HG03175 (cell line): ENCODE data around the gene RSRC1.
A peak's percentile ranks its signal among the peaks of the same experiment; 100 is the strongest.
"Not testable (repeated sequence)": the region's sequence is repeated elsewhere in the genome, so short reads cannot be mapped to it uniquely, and the experiment has no call there.

Source experiments
- ATAC-seq: cut with Tn5 transposase; IDR thresholded peaks from one replicate; pipeline ENCODE4 v1.9.1; 2021; ENCODE audit warnings: mild to moderate bottlenecking, moderate library complexity; ENCODE audit not compliant: unreplicated experiment

RSRC1 gene, protein sequence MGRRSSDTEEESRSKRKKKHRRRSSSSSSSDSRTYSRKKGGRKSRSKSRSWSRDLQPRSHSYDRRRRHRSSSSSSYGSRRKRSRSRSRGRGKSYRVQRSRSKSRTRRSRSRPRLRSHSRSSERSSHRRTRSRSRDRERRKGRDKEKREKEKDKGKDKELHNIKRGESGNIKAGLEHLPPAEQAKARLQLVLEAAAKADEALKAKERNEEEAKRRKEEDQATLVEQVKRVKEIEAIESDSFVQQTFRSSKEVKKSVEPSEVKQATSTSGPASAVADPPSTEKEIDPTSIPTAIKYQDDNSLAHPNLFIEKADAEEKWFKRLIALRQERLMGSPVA

DNA sequence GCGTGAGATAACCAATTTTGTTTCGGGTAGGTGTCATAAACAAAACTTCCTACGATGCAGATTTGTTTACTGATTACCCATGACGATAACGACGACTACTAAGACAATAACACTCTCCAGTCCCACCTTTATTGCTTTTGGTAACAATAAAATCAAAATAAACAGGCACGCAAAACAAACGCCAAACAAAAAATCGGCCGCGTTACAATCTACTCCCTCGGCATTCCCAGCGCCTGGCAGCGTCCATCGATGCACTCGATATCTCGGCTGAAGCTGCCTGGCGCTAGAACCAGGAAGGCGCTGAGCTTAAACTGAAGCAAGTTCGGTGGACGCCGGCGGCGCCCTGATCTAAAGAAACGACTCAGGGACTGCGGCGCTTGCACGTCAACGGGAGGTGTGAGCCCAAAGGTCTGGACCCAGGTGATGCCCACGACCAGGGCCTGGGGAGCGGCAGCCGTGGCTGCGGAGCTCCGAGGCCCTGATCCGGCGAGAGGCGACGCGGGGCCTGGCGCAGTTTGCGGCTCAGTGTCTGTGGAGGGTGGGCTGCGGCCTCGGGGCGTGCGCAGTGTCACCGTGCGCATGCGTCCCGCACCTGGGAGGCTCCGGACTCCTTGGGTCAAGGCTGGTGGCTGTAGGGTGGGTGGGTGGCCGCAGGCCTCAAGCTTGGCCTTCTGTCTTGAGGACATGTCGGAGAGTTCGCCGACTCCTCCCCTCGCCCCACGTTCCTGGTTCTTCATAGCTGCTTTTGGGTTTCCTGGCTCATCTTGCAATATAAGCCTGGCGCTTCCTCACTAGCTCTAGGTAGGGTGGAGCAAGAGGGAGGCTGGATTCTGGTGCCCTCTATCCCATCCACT is at the start of gene RSRC1:
Gene RSRC1 (plus strand): TSS at position 286 of the 854 bp plus-strand sequence. CDS start 12,016 bp downstream, outside the sequence.
- peak; percentile 80 for ATAC-seq

DNA sequence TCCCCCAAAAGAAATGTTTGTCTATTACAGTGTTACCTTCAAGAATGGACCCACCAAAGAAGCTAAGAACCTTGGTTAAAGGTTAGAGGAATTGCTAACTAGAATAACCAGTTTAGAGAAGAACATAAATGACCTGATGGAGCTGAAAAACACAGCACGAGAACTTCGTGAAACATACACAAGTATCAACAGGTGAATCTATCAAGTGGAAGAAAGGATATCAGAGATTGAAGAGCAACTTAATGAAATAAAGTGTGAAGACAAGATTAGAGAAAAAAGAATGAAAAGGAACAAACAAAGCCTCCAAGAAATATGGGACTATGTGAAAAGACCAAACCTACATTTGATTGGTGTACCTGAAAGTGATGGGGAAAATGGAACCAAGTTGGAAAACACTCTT is 44.3 kb upstream of the RSRC1 start:
- ATAC-seq, result not testable (repeated sequence)

DNA sequence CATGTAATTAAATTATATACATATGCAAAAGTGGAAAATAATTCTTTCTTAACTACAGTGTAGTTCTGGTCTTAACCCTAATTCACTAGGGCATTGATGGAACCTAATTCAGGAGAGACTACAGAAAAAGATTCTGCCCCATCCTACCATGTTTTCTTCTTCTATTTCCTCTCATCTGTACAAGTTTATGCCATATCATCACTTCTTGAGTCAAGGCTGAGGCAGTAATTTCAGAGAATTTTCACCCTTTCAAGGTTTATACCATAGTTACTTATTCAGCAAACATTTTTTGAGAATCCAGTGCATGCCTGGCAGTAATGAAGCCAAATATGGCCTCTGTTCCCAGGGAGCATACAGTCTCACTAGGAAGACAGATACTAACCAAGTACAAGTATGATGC is 37.1 kb upstream of the RSRC1 start:
- ATAC-seq, result no peak

DNA sequence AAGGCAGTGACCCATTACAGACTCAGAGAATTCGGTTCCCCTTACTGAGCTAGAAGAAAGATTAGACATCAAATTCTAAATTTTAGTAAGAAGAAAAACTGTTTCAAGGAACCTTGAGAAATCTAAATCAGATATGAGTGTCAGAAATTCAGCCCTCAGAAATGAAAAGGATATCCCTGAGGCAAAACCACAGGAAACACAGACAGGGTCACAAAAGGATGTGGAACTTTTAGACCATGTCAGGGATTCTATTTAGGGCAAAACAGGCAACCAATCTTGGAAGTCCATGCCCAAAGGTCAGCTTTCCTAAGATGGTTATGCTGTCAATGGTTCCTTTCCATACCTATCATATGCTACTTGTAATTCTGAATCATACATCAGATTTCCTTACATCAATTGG is 35.3 kb upstream of the RSRC1 start:
- ATAC-seq, result no peak

DNA sequence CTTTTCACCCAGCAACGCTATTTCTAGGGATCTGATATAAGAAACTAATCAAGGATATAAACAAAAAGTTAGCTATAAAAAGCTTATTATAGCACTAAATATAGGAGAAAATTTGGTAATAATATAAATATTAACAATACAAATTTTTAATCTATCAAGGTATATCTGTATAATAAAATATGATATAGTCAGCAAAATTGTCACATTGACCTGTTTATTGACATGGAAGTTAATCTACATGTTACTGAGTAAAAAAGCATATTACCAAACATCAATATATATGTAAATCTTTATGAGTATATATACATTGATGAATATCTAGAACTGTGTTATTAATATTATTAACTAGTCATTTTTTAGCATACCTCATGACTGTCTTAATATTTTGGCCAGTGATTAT is 30.3 kb upstream of the RSRC1 start:
- no peak for ATAC-seq

DNA sequence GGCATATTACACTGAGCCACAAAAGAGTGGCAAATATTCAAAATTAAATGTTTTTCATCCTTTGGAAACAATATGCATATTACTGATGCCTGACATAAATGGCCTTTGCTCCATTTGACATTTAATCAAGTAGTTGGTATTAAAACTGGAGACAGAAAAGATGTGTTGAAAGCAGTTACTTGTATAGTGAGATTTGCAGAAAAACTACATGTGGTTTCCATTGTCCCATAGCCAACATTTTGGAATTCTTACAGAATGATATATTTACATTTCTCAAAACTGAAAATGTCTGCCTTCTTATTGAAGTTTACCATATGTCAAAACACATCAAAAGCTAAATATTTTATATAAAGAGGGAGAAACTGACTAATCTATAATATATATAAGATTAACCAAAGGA is 25.2 kb upstream of the RSRC1 start:
- ATAC-seq, result no peak

DNA sequence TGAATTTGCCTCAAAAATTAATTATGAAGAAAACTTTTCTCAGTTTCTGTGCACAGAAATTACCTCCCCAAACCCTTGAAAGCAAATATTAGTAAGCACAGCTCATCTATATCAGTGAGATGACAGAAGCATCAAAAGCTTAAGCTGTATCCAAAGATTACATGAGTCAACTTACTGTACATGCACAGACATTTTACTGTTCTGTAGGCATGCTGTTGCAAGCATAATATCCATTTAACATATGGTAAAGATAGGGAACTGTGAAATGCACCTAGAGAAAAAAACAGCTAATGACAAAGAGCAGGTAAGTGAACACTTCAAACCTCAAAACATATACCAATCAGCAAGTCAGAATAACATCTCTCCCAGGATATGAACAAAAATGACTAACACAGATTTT is 24.5 kb upstream of the RSRC1 start:
- ATAC-seq, result no peak

DNA sequence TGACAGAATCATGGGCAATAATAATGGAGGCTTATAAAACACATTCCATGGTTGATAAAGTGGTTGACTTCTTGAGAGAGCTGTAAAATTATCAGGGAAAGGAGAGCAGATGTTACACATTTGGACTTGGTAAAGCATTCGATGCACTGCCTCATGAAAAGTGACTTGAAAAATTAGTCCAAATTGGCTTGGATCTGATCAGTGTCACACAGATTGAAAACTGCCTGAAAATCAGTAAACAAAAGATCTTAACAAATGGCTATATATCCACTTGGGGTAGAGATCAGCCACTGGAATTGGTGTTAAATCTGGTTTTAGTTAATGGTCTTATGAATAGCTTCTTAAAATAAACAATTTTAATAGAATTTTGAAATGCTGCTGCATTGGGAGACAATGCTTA is 24.0 kb upstream of the RSRC1 start:
- no peak for ATAC-seq

DNA sequence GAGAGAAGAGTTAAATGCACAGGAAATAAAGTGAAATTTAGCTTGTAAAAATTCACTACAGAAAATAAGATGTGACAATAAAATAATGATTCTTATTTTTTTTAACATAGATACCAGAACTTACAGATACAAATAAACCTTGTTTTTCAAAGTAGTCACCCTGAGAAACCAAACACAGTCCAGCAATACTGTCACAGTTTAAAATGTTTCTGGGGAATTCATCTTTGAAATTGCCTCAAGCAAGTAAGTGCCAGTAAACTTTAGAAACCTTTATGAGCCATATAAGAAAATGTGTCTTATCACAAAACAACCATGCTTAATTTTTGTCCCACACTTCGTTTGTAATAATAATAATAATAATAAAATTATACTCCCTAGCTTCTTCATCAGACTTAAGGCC is 23.5 kb upstream of the RSRC1 start:
- ATAC-seq, result no peak

DNA sequence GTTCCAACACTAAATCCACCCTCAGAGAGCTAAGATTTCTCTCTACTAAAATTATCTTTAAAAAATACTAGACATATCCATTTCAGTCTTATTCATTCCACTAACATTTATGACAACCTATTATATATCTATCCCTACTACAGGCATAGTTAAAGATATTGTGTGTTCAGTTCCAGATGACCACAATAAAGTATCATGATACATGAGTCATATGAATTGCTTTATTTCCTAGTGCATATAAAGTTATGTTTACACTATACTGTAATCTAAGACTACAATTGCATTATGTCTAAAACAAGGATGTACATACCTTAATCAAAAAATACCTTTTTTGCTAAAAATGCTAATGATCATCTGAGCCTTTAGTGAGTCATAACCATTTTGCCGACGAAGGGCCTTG is 23.1 kb upstream of the RSRC1 start:
- ATAC-seq, result no peak

DNA sequence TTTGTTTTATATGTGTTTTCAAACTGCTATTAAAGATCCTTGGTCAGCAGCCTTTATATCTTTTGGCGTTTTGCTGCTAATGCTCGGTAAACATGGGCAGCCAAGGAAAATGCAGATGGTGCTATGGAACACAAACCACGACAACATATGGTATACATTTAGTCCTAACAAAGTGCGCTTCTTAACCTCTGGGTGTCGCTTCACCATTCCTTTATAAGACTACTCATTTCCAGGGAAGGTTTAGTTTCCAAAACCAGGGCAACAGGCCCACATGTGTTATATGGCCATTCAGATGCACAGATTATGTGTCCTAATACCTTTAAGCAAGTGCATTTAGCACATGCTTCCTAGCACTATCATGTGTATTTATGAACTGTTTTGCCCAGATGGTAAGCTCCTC is 18.4 kb upstream of the RSRC1 start:
- no peak for ATAC-seq

DNA sequence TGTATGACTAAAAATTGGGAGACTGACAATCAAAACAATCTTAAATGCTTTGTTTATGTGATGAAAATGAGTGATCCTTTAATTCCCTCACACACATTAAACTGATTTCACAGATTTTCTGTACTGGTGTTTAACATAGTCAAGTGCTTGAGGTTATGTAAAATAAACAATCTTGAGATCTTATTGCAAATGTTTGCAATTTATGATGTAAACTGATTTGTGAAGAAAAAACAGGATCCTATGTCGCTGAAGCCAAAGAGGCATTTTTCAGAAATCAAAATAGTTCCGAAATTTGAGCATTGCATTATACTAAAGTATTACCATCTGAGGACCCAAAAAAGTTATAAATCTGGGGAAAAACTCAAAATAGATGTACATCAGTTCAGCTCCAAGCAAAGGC is 16.4 kb upstream of the RSRC1 start:
- no peak for ATAC-seq

DNA sequence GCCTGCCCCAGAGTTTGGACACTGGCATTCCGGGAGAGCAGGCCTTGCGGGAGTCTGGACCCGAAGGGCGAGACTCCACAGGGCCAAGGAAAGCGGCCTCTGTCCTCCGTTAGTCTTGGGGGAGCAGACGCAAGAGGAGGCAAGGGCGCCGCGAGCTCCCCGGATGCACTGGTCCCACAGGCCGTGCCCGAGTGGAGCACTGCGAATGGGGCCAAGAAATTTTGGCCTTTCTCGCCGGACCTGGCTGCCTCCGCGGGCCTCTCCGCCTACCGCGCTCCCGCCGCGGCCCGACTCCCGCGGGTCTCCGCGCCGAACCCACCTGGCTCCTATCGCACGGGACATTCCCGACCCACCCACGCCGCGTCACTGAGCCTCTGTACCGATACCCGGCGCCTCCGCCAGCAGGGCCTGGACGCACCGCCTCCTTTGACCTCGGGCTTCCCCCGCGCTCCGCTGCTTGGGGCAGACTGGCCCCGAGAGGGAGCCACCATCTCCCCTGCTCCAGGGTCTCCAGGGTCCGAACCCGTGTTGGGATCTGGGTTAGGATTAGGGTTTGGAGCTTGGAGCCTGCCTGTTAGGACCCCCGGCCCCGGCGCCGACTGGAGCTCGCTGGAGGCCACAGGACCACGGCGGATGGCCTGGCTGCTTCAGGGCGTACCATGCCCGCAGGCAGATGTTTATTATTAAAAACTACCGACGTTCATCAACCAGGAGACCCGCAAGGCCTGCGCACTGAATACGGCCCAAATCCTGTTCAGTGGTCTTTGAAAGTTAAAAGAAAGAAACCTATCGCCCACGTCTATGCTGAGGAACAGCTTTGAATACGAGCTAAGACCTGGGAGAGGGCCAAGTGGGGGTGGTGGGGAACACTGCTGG is 15.4 kb upstream of the RSRC1 start:
- ATAC-seq, result peak; percentile 36

DNA sequence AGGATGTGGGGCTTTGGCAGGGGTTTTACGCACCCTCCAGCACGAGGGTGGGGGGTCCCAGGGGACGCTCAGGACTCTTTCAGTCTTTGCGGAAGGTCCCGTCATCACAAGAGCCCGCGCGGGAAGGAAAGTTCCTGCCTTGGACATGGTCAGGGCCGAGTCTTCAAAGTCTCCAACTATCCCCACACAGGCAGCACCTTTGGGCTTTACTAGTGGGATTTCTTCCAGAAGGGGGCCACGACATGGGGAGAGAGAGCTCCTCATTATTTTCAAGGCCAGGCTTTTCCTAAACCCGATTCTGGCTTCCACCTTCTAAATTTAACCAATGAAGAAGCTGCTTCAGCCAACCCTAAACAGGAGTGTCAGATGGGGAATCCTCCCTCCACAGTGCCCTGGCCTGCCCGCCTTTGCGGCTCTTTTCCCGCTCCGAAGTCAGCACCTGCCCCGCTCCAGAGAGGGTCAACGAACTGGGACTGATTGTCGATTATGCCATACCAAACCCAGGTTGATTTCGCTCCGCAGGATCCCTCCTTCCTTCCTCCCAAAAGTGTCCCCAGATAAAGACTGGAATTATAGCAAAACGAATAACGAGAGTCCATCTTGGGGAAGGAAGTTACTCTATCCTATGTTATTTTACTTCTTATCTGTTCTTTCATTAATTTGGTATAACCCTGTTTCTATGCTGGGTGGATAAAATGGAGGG is 14.6 kb upstream of the RSRC1 start:
- no peak for ATAC-seq

DNA sequence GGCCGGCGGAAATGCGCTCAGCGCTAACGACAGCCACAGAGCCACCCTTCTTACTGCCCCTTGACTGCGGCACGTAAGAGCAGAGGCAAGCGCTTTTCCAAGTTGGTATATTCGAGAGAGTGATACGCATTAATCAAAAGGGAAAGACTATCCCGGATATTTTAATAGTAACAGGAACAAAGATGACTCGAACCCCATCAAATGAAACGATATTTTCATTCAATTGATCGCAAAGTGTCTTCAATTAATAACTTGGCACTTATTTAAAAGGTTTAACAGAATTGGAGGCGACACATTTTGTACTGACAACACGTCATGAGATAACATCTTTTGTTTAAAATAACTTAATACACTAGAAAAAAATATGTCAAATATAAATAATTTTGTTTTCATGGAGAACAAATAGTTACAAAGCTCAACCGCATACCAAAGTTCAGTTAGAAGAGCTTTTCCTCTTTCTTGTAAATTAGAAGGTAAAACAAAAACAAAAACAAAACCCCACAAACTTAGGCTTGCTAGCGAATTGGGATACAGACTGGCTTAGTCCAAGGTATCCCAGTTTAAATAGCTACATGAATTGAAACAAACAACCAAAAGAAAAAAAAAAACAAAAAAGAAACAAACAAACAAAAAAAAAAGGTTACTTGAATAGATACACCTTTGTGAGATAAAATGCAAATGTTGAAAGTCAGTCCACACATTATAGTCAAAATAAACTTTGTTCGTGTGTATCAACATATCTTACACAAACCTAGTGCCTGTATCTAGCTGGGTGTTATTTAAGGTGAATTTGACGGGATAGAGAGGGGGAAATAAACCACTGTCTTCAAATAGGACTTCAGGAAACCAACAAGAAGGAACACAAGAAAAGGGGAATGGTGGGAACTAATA is 13.8 kb upstream of the RSRC1 start:
- ATAC-seq, result no peak

DNA sequence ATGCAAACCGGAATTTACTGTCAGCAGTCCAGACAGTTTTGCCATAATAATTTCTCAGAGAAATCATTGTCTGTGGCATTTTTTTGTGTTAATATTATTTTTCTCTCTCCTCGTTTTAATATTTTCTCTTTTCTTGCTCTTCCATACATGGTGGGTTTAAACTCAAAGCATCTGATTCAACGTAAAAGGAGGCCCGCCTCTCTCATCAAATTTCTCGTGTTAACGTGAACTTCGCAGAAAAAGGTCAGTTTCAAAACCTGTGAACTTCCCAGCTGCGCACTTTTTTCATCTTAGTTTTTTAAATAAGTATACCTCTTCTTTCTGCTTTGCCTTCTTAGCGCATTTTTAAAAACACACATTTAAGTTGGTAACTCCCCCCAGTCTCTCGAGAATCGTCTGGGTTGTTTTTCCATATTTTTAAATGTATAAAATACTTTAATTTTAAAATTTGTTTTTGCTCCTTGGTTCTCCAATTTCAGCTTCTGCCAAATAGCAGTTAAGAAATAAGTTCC is 12.8 kb upstream of the RSRC1 start:
- no peak for ATAC-seq

DNA sequence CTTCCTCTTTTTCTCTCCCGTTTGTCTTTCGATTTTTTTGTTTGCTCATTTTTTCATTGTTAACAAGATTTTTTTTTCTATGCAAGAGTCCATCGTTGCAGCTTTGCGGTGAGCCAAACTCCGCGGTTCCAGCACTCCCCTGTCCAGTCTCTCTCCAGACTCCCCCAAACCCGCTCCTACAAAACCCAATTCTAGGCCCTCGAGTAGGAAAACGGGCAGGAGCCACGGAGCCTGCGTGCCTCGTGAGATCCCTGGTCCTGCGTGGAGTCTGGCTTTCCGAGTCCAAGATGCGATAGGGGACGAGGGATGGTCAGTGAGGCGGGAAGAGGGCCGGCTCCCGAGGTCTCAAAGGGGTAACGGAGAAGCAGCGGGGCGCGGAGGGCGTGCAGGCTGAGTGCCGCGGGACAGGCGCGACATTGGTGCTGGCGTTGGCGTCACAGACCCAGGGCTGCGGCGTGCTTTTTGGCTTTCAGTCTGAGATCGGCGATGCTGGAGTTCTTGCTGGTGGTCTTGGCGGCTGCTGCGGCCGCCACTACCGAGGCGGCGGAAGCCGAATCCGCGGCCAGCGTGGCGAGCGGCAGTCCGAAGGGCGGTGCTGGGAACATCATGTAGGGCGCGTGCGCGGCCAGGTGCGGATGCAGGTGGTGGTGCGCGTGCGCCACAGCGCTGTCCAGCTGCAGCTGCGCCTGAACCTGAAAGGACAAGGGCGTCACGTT is 12.1 kb upstream of the RSRC1 start:
- ATAC-seq, result peak; percentile 93

DNA sequence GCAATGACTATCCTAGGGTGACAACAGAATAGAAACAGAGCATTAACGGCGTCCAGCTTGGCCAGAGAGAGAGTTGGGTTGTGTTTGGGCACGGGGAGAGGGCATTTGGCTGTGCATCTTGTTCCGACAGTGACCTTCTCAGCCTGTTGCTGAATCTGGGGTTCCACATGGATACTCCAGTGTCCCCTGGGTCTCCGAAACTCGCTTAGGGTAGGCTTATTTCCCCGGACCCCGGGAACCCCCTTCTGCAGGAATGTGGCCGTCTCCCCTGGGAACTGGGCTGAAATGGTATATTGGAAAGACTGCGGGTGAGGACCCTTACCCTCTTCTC is 11.6 kb upstream of the RSRC1 start:
- no peak for ATAC-seq

DNA sequence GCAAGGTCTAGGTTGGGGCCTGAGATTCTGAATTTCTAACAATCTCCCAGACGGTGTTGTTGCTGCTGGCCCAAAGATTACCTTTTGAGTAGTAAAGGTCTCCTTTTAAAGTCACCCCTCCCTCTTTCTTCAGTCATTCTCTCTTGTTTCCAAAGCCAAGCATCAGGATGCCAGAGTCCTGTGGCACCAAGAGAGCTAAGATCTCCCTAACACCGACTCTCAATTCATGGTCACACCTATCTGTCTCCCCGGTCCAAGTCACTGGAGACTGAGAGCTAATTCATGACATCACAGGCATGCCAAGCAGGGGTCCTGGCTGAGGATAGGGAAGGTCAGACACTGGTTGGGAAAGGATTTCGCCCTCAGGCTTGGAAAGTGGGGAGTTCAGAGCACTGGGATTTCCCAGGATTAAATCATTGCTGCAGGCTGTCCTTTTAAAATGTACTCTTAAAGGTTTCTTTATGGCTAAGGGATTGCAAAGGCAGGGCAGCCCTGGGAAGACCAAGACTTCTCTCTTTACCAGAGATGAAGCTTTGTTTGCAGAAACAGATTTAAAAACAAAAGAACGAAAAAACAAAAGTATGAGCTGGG is 11.0 kb upstream of the RSRC1 start:
- no peak for ATAC-seq
